MM.1S (cell line): ENCODE data around the gene GNLY.

Experiments used
- CTCF ChIP-seq: fragments of 300-600 bp; sonication (generic); IDR thresholded peaks from 2 replicates; pipeline ENCODE4 v1.5.1; 2016; ENCODE audit warnings: antibody characterized with exemption, low read length, mixed read lengths
- EZH2 ChIP-seq: fragments of 300-600 bp; sonication (generic); optimal IDR thresholded peaks from 2 replicates; pipeline ENCODE3; 2017; ENCODE audit warnings: low read depth, mild to moderate bottlenecking, antibody characterized with exemption, low read length, mixed read lengths
- EZH2phosphoT487 ChIP-seq: fragments of 300-600 bp; sonication (generic); IDR thresholded peaks from 2 replicates; pipeline ENCODE4 v1.6.1; 2018; ENCODE audit warnings: antibody characterized with exemption, low read length

DNA sequence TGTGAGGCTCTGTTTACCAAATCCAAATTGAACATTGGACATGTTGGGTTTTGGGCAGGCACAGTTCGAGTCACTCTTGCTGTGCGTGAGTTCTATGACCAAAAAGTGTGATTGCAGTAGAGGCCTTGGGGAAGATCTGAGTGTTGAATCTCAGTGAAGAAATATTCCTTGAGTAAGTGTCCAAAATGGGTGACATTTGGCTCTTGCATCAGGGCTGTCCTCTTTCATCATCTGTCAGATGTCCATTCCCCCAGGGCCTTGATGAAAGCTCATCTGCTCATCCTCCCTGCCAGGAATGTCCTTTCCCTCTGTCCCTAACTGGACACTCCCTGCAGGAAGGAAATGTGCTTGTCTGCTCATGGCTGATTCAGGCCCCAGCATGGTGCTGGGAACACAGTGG lies 19.7 kb upstream of the GNLY start:
- TF ChIP-seq CTCF (no peak), EZH2 (no peak), EZH2phosphoT487 (no peak)
